ENCODE data around the gene STUM. TPM values are rescaled to one million over a fixed set of nuclear protein-coding genes. Genes with fewer than 3 reads are reported as not detected.

STUM gene
- total and polyA plus RNA-seq, 2 experiments from 2014 or later = 0.23 to 1.3 TPM

DNA sequence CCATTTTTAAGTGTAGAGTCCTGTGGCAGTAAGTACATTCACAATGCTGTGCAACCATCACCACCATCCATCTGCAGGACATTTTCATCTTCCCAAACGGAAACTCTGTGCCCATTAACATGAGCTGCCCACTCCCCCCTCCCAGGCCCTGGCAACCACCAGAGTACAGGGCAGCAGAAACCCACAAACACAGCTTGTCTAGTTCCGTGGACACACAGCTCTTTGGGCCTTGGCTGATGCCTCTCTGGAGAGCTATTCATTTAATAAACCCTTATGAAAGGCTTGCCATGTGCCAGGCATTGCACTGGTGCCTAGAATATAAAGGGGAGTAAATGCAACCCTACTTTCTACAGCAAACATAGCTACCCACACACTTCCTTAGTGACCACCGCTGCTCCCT is 28.0 kb downstream of the STUM start:
- no peak overlapping the region for H3K4me3 Mint-ChIP-seq
- H3K27me3 Mint-ChIP-seq (ENCODE audit: insufficient read depth, low read depth, poor library complexity) = peaks cover 5% of the 10 kb centered on the region
- Histone ChIP-seq H3K27me3 (ENCODE audit: insufficient read depth) (no peaks in the 10 kb centered on the region), H2AFZ (no peak overlapping the region), H3K4me1 (ENCODE audit: insufficient read depth) (no peaks in the 10 kb centered on the region), H3K79me2 (replicated peaks; ENCODE audit: insufficient read depth) (no peaks in the 10 kb centered on the region), H3K4me2 (no peak overlapping the region), H3K4me3 (no peak overlapping the region), H3K36me3 (ENCODE audit: insufficient read depth) (no peaks in the 10 kb centered on the region), H3K9me2 (ENCODE audit: insufficient read depth) (no peaks in the 10 kb centered on the region), H4K20me1 (replicated peaks; ENCODE audit: insufficient read depth) (no peaks in the 10 kb centered on the region), H3F3A (replicated peaks; ENCODE audit: low read depth) (no peaks in the 10 kb centered on the region), H3K27ac (ENCODE audit: low read depth) (no peak overlapping the region)
- no peaks in the 10 kb centered on the region for H3K36me3 Mint-ChIP-seq (ENCODE audit: low read depth)
- no peaks in the 10 kb centered on the region for H3K9me3 Mint-ChIP-seq
- peaks cover 8% of the 10 kb centered on the region; the same call in 1 of the 3 replicates for H3K4me1 Mint-ChIP-seq
- H3K27ac Mint-ChIP-seq = no peak overlapping the region
- ATAC-seq (no peak), DNase-seq (ENCODE audit: low spot score) (no peak)
- TF ChIP-seq POLR2AphosphoS5 (IDR thresholded peaks at IDR 0.05; ENCODE audit: low read depth) (no peak), JUNB (IDR thresholded peaks at IDR 0.05; ENCODE audit: unreplicated experiment) (no peak), EZH2phosphoT487 (IDR thresholded peaks at IDR 0.05; ENCODE audit: unreplicated experiment) (no peak), NANOG (IDR thresholded peaks at IDR 0.05; ENCODE audit: borderline replicate concordance) (no peak), STAT1 (IDR thresholded peaks at IDR 0.05; ENCODE audit: unreplicated experiment) (no peak)

DNA sequence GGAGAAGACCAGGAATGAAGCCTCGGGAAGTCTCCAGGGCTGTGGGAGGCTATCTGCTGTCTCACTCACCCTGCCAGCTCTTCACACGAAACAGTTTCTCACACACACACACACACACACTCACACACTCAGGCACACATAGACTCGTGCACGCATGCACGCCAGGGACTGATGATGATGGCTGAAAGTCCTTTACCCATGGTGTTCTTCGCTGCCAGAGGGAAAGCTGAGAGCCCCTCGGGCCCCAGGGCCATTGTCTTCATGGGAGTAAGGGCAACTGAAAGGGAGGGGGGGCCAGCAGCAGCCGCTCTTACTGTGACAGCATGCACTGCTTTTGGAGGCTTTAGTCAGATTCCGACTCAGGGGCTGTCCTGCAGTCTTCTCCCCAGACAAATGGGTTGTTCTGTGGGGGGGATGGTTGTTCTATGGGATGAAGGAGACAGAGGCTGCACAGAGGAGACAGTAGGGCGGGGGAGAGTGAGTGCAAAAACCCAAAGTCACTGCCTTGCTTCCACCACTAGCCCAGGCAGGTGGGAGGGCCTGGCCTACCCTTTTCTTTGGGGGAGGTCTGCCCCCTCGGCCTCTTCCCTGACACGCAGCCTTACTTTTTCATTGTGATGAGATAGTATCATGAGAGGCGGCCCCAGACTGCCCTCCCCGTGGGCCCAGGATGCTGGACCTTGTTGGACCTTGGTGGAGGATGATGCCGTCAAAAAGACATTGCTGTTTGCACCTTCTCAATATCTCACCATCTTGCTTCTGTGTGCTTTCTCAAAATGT is 29.0 kb downstream of the STUM start:
- Histone ChIP-seq H3K4me3 (no peak overlapping the region), H3K4me1 (ENCODE audit: insufficient read depth) (no peaks in the 10 kb centered on the region), H3K27me3 (ENCODE audit: insufficient read depth) (no peaks in the 10 kb centered on the region), H4K20me1 (replicated peaks; ENCODE audit: insufficient read depth) (no peaks in the 10 kb centered on the region), H3K9me2 (ENCODE audit: insufficient read depth) (no peaks in the 10 kb centered on the region), H3K36me3 (ENCODE audit: insufficient read depth) (no peaks in the 10 kb centered on the region), H2AFZ (no peak overlapping the region), H3F3A (replicated peaks; ENCODE audit: low read depth) (no peaks in the 10 kb centered on the region), H3K4me2 (no peak overlapping the region), H3K79me2 (replicated peaks; ENCODE audit: insufficient read depth) (no peaks in the 10 kb centered on the region), H3K27ac (ENCODE audit: low read depth) (no peak overlapping the region)
- peak; percentile 54; the same call in 2 of the 3 replicates for ATAC-seq
- H3K27me3 Mint-ChIP-seq (ENCODE audit: insufficient read depth, low read depth, poor library complexity) = peaks cover 5% of the 10 kb centered on the region
- no peak overlapping the region for H3K27ac Mint-ChIP-seq
- H3K36me3 Mint-ChIP-seq (ENCODE audit: low read depth) = no peaks in the 10 kb centered on the region
- H3K9me3 Mint-ChIP-seq = no peaks in the 10 kb centered on the region
- no peak overlapping the region for H3K4me3 Mint-ChIP-seq
- peaks cover 8% of the 10 kb centered on the region; the same call in 1 of the 3 replicates for H3K4me1 Mint-ChIP-seq
- peak; percentile 11 for DNase-seq (ENCODE audit: low spot score)
- TF ChIP-seq NANOG (IDR thresholded peaks at IDR 0.05; ENCODE audit: borderline replicate concordance) = no peak
- TF ChIP-seq CREB1 (CRISPR knock-in tag; IDR thresholded peaks at IDR 0.05; ENCODE audit: low read depth) = no peak
- no peak for TF ChIP-seq POLR2AphosphoS5 (IDR thresholded peaks at IDR 0.05; ENCODE audit: low read depth)
- TF ChIP-seq, protein P1, sequence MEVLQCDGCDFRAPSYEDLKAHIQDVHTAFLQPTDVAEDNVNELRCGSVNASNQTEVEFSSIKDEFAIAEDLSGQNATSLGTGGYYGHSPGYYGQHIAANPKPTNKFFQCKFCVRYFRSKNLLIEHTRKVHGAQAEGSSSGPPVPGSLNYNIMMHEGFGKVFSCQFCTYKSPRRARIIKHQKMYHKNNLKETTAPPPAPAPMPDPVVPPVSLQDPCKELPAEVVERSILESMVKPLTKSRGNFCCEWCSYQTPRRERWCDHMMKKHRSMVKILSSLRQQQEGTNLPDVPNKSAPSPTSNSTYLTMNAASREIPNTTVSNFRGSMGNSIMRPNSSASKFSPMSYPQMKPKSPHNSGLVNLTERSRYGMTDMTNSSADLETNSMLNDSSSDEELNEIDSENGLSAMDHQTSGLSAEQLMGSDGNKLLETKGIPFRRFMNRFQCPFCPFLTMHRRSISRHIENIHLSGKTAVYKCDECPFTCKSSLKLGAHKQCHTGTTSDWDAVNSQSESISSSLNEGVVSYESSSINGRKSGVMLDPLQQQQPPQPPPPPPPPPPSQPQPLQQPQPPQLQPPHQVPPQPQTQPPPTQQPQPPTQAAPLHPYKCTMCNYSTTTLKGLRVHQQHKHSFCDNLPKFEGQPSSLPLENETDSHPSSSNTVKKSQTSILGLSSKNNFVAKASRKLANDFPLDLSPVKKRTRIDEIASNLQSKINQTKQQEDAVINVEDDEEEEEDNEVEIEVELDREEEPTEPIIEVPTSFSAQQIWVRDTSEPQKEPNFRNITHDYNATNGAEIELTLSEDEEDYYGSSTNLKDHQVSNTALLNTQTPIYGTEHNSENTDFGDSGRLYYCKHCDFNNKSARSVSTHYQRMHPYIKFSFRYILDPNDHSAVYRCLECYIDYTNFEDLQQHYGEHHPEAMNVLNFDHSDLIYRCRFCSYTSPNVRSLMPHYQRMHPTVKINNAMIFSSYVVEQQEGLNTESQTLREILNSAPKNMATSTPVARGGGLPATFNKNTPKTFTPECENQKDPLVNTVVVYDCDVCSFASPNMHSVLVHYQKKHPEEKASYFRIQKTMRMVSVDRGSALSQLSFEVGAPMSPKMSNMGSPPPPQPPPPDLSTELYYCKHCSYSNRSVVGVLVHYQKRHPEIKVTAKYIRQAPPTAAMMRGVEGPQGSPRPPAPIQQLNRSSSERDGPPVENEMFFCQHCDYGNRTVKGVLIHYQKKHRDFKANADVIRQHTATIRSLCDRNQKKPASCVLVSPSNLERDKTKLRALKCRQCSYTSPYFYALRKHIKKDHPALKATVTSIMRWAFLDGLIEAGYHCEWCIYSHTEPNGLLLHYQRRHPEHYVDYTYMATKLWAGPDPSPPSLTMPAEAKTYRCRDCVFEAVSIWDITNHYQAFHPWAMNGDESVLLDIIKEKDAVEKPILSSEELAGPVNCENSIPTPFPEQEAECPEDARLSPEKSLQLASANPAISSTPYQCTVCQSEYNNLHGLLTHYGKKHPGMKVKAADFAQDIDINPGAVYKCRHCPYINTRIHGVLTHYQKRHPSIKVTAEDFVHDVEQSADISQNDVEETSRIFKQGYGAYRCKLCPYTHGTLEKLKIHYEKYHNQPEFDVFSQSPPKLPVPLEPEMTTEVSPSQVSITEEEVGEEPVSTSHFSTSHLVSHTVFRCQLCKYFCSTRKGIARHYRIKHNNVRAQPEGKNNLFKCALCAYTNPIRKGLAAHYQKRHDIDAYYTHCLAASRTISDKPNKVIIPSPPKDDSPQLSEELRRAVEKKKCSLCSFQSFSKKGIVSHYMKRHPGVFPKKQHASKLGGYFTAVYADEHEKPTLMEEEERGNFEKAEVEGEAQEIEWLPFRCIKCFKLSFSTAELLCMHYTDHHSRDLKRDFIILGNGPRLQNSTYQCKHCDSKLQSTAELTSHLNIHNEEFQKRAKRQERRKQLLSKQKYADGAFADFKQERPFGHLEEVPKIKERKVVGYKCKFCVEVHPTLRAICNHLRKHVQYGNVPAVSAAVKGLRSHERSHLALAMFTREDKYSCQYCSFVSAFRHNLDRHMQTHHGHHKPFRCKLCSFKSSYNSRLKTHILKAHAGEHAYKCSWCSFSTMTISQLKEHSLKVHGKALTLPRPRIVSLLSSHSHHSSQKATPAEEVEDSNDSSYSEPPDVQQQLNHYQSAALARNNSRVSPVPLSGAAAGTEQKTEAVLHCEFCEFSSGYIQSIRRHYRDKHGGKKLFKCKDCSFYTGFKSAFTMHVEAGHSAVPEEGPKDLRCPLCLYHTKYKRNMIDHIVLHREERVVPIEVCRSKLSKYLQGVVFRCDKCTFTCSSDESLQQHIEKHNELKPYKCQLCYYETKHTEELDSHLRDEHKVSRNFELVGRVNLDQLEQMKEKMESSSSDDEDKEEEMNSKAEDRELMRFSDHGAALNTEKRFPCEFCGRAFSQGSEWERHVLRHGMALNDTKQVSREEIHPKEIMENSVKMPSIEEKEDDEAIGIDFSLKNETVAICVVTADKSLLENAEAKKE (CRISPR knock-in tag; IDR thresholded peaks at IDR 0.05) = no peak
- no peak for TF ChIP-seq STAT1 (IDR thresholded peaks at IDR 0.05; ENCODE audit: unreplicated experiment)
- TF ChIP-seq, protein P2, sequence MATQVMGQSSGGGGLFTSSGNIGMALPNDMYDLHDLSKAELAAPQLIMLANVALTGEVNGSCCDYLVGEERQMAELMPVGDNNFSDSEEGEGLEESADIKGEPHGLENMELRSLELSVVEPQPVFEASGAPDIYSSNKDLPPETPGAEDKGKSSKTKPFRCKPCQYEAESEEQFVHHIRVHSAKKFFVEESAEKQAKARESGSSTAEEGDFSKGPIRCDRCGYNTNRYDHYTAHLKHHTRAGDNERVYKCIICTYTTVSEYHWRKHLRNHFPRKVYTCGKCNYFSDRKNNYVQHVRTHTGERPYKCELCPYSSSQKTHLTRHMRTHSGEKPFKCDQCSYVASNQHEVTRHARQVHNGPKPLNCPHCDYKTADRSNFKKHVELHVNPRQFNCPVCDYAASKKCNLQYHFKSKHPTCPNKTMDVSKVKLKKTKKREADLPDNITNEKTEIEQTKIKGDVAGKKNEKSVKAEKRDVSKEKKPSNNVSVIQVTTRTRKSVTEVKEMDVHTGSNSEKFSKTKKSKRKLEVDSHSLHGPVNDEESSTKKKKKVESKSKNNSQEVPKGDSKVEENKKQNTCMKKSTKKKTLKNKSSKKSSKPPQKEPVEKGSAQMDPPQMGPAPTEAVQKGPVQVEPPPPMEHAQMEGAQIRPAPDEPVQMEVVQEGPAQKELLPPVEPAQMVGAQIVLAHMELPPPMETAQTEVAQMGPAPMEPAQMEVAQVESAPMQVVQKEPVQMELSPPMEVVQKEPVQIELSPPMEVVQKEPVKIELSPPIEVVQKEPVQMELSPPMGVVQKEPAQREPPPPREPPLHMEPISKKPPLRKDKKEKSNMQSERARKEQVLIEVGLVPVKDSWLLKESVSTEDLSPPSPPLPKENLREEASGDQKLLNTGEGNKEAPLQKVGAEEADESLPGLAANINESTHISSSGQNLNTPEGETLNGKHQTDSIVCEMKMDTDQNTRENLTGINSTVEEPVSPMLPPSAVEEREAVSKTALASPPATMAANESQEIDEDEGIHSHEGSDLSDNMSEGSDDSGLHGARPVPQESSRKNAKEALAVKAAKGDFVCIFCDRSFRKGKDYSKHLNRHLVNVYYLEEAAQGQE (IDR thresholded peaks at IDR 0.05; ENCODE audit: unreplicated experiment) = no peak
- no peak for TF ChIP-seq EZH2 (IDR thresholded peaks at IDR 0.05; ENCODE audit: low read depth, unreplicated experiment)
- TF ChIP-seq JUNB (IDR thresholded peaks at IDR 0.05; ENCODE audit: unreplicated experiment) = no peak
- TF ChIP-seq ZNF114 (CRISPR knock-in tag; IDR thresholded peaks at IDR 0.05) = no peak
